ENCODE results near the gene GPR62.

The GPR62 gene

DNA sequence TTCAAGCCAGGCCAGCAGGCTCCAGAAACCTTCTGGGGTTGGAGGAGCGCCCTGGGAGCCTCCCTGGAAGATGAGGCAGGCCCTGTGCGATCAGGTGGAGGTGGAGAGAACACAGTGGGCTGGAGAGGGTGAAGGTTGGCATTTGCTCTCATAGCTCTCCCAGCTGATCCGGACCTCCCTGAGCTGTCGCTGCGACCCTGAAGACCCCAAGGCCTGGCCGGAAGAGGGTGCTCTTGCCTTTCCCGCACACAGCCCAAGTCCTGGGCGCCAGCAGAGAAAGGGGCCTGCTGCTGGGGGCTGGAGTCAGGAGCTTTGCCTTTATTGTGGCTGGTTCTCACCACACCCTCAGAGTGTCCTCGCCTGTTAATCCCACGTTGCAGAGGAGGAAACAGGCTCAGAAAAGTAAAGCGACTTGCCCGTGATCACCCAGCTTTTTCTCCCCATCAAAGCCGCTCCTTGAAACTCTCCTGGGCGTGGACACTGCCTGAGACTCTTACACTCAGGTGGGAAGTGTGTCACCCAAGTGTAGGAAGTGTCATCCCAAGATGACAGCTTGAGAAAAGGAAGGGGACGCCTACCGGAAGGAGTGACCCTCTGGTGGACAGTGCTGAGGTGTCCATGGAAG, 49.1 kb downstream of the GPR62 start:
- H3K4me3 ChIP-seq (ENCODE audit: low read depth, low read length), result no peak overlapping the region
- TF ChIP-seq, protein P1, sequence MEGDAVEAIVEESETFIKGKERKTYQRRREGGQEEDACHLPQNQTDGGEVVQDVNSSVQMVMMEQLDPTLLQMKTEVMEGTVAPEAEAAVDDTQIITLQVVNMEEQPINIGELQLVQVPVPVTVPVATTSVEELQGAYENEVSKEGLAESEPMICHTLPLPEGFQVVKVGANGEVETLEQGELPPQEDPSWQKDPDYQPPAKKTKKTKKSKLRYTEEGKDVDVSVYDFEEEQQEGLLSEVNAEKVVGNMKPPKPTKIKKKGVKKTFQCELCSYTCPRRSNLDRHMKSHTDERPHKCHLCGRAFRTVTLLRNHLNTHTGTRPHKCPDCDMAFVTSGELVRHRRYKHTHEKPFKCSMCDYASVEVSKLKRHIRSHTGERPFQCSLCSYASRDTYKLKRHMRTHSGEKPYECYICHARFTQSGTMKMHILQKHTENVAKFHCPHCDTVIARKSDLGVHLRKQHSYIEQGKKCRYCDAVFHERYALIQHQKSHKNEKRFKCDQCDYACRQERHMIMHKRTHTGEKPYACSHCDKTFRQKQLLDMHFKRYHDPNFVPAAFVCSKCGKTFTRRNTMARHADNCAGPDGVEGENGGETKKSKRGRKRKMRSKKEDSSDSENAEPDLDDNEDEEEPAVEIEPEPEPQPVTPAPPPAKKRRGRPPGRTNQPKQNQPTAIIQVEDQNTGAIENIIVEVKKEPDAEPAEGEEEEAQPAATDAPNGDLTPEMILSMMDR (IDR thresholded peaks at IDR 0.05; ENCODE audit: low read depth, low read length, missing control alignments), result peak; percentile 1
- DNase-seq (ENCODE audit: low read depth), result no peak

- DNase-seq (ENCODE audit: low read depth), result no peak
- no peak overlapping the region for H3K4me3 ChIP-seq (ENCODE audit: low read depth, low read length)
- TF ChIP-seq, protein P1 (IDR thresholded peaks at IDR 0.05; ENCODE audit: low read depth, low read length, missing control alignments), result no peak
These were observed 49.8 kb downstream of the GPR62 start for GRCh38 chr3:52004906-52005395.

- H3K4me3 ChIP-seq (ENCODE audit: low read depth, low read length), result no peak overlapping the region
These were observed 50.4 kb downstream of the GPR62 start for GRCh38 chr3:52005571-52005986.

DNA sequence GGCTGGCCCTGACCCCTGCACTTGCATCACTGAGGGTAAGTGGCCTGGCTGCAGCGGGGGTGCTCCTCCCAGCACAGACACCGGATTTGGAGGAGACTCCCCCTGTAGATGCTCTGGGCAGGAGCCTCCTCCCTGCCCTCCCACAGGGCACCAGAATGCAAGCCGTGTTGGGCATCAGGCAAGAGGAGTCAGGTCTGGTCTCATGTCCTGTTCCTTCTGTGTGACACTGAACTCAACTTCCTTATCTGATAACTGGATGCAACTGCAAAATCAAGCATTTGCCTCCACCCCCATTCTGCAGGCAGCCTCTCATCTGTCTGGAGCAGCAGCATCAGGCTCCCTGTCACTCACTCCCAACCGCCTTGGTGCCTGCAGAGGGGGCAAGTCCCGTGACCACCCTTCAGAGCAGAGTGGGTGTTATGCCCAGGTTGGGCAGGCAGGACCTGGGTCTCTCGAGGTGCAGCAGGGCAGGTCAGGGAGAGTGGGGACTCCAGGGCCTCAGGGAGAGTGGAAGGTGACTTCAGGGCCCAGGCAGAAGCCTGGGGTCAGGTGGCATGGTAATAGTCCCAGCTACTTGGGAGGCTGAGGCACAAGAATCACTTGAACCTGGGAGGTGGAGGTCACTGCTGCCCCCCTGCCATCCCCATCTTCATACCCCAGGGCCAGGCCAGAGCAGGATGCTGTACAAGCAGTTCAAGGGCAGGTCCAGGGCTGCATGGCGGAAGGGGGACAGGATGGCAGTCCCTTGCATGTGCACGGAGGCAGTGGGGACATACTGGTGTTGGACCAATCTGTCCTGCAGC, 51.0 kb downstream of the GPR62 start:
- TF ChIP-seq, protein P1 (IDR thresholded peaks at IDR 0.05; ENCODE audit: low read depth, low read length, missing control alignments), result no peak
- DNase-seq (ENCODE audit: low read depth), result no peak
- H3K4me3 ChIP-seq (ENCODE audit: low read depth, low read length), result no peak overlapping the region

More at GRCh38 chr3:52005571-52005986, 50.4 kb downstream of the GPR62 start:
- TF ChIP-seq, protein P1 (IDR thresholded peaks at IDR 0.05; ENCODE audit: low read depth, low read length, missing control alignments), result no peak
- no peak for DNase-seq (ENCODE audit: low read depth)

- TF ChIP-seq, protein P1 (IDR thresholded peaks at IDR 0.05; ENCODE audit: low read depth, low read length, missing control alignments), result no peak
- H3K4me3 ChIP-seq (ENCODE audit: low read depth, low read length), result no peak overlapping the region
- no peak for DNase-seq (ENCODE audit: low read depth)
These were observed 51.6 kb downstream of the GPR62 start for GRCh38 chr3:52006820-52007133.

Data from GM12864 (cell line).